ENCODE results near the gene C2orf49. TPM values are rescaled to one million over a fixed set of nuclear protein-coding genes. Genes with fewer than 3 reads are reported as not detected.

Gene C2orf49
- total RNA-seq, result 18.1 and 18.6 TPM in 2 replicates

DNA sequence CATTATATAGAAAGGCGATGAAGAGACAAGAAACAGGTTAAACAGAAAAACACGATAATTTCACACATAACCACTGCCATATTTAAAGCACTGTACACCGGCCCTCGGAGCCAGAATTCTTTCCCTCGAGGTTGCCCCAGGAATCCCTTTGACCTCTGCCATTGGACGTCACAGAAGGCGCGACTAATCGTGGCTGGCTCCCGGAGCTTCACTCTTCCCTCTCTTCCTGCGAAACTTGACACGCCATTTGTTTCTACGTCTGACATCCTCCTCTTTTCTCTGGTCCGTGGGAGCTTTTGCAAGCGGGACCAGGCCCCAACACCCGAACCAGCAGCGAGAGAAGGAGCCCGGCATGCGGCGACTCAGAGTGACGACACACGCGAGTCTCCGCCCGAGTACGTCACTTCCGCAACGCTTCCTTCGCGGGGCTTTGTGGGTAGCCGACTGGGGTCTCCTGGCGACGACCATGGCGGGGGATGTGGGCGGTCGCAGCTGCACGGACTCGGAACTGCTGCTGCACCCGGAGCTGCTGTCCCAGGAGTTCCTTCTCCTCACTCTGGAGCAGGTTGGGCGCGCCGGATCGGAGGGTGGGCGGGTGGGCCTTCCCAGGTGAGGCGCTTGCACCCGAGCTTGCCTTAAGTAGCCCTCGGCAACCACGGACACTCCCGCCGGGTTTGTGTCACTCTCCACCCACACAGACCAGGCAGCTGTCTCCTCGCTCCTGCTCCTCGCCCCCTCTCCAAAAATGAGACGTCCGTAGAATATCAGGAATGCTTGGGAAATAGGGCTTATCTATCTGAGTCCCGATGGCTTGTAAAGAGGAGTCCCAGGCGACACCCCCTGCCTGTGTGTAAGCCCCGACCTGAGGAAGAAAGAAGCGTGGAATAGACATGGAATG, at the start of gene C2orf49:
TSS of gene C2orf49 (plus strand) at position 419 of the 898 bp plus-strand sequence. CDS start at position 467, 48 bp downstream.
- intact Hi-C loops (cut with micrococcal nuclease), result loop anchor here (1.0 to 10.0 kb wide), 7 partner anchors 8 to 855 kb away; partner anchors contain the start of genes FHL2, MRPS9, TGFBRAP1 and UXS1

GRCh38 chr2:105287692-105288091, 49.6 kb upstream of the C2orf49 start:
- intact Hi-C loops (cut with micrococcal nuclease), result loop anchor here (5.0 kb wide), 1 partner anchor 235 kb away; no protein-coding TSS in a partner anchor

DNA sequence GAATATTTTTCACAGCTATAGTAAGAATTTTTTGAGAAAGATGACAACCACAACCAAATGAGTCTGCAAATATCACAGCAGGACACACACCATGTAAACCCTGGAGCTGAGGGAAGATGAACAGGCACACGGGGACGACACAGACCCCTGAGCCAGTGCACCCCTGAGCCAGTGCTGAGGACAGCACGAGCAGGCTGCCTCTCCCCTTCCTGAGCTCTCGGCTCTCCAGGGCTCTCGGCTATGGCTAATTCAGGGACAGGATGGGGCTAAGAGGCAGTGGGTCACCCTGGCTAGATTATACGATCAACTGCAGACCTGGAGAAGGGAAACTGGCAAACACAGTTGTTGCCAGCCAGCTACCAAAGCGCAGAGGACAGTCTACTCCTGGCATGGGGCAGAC, 49.2 kb upstream of the C2orf49 start:
- intact Hi-C loops (cut with micrococcal nuclease), result loop anchor here (5.0 kb wide), 1 partner anchor 234 kb away; no protein-coding TSS in a partner anchor

GRCh38 chr2:105290981-105291660, 46.2 kb upstream of the C2orf49 start:
- intact Hi-C loops (cut with micrococcal nuclease), result no loop called here

DNA sequence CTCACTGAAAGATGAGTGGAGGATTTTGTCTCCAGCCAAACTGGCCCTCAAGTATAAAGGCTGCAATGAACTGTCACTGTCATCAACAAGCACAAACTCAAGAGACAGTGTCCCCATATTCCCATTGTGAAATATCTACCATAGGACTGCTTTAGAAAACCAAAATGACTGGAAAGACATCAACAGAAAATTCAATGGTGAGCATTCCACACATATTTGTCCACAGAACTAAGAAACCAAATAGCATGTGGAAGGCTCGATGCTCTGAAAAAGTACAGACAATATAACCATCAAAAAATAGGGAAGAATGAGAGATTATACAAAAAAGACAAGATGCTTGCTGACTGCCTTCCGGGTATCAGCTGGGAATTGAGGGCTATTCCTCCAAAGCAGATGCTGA, 45.4 kb upstream of the C2orf49 start:
- intact Hi-C loops (cut with micrococcal nuclease), result no loop called here

DNA sequence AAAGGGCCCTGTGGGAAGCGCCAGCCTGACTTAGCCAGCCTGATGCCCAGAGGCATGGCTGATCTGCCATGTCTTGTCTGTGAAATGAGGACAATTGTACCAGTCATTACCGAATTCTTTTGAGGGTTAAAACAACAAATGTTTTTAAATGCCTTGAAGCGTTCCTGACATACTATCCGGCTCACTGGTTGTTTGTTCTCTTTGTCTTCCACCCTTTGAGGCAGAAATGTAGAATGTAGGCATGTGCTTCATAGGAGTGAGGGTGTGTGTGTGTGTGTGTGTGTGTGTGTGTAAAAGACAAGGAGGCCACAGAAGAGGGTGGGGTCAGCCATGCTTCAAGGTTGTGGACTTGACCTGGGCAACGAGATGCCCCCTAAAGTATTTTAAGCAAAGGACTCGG, 43.3 kb upstream of the C2orf49 start:
- intact Hi-C loops (cut with micrococcal nuclease), result no loop called here

DNA sequence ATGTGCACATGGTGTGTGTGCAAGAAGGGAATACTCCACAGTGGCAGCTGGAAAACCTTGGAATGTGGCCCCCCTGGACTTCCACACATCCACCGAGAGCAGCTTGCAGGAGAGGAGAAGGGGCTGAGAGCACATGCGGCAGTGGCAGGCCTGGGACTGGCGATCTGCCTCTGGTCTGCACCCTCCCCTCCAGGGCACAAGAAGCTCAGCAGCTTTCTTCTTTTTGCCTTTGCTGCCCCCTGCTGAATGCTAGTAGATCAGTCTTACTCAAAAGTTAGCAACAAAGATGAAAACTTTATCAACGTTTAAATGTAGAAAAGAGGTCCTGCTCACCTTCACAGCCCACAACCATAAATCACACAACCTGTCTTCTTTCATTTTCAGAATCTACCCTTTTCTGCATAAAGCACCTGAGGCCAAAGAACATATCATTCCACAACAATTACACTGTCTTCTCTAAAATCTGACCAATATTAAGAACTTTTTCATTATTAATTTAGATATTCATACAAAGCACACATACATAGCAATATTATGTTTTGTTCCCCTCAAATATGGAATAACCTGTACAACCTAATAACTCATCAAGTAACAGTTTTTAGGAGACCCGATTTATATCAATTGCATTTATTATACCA, 42.4 kb upstream of the C2orf49 start:
- intact Hi-C loops (cut with micrococcal nuclease), result no loop called here

GRCh38 chr2:105296017-105296611, 41.2 kb upstream of the C2orf49 start:
- intact Hi-C loops (cut with micrococcal nuclease), result no loop called here

DNA sequence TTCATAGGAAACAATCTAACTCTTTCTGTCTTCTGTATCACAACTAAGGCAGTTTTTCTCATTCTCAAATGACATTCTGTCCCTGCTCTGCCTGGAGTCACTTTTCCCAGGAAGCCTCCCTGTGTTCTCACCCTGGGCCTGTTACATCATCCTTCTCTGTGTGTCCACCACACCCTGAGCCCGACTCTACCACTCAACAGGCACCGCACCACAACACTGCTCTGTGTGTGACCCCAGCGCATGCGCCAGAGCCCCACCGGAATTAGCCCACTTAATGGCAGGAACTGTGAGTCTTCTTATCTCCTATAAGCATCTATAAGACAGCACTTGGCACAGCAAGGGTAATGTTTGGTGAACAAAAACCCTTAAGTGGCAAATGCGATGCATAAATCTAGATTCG, 40.1 kb upstream of the C2orf49 start:
- intact Hi-C loops (cut with micrococcal nuclease), result no loop called here

- intact Hi-C loops (cut with micrococcal nuclease), result no loop called here
Measured at GRCh38 chr2:105298017-105298416, 39.3 kb upstream of the C2orf49 start.

DNA sequence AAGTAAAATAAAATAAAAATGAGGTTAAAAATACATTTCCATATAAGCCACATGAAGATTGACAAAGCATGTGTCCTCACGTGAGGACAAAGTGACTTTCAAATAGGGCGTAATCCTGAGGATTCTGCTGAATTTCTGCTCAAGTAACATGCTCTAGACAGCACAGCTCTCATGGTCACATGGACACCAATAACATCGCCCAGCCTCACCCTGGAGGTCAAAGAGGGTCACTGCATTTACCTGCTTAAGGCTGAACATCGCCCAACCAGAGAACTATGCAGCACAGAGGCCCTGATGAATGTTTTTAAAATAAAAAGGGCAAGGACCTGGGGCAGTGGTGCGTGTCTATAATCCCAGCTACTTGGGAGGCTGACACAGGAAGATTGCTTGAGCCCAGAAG, 38.0 kb upstream of the C2orf49 start:
- intact Hi-C loops (cut with micrococcal nuclease), result no loop called here

GRCh38 chr2:105301646-105302045, 35.7 kb upstream of the C2orf49 start:
- intact Hi-C loops (cut with micrococcal nuclease), result no loop called here

GRCh38 chr2:105307146-105307545, 30.2 kb upstream of the C2orf49 start:
- intact Hi-C loops (cut with micrococcal nuclease), result no loop called here

- intact Hi-C loops (cut with micrococcal nuclease), result no loop called here
Measured at GRCh38 chr2:105307550-105307949, 29.8 kb upstream of the C2orf49 start.

- intact Hi-C loops (cut with micrococcal nuclease), result no loop called here
Measured at GRCh38 chr2:105307962-105308361, 29.4 kb upstream of the C2orf49 start.

DNA sequence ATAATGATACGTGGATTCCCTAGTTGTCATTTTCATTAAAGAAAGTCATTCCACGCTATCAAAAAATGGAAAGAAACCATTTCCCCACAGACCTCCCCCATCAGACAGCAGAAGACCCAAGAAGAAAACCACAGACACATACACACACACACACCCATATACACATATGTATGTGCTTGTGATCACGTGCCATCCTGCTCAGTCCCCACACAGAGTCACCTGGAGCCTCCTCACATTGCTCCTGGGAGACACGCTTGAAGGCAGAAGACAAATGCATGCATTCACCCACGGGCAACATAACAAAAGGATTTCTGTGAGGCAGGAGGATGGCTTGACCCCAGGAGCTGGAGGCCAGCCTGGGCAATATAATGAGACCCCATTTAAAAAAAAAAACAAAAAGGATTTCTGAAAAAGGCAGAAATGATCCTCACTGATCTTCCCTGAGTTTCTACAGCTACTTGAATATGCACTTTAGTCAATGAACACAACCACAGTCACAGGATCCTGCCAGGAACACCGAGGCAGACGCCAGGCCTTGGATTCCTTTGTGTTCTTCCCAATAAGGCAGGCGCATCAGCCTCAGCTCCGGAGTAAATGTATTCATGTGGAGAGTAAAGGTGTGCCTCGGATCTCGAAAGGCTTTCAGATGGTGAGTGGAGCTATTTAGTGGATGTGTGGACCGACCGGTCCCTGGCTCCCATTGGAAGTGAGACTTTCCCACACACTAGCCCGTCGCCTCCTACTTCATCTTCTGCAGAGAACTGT, 28.8 kb upstream of the C2orf49 start:
- intact Hi-C loops (cut with micrococcal nuclease), result no loop called here

DNA sequence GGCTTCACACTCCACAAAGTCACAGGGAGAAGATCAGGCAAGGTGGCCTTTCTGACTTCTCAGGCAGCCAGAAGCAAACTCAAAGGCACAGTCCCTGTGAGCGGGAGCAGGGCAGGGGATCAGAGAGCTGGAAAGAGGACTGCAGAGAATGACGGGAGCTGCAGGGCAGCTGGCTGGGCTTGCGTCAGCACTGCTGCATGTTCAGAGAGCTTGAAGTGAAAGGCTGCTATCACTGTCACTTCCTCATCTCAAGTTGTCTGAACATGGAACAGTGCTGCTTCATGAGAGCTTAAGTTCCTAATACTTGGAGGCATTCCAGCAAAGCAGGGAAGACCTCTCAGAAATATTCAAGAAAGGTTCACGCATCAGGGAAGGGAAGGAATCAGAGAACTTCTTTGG, 28.2 kb upstream of the C2orf49 start:
- intact Hi-C loops (cut with micrococcal nuclease), result no loop called here

- intact Hi-C loops (cut with micrococcal nuclease), result no loop called here
Measured at GRCh38 chr2:105313877-105314276, 23.5 kb upstream of the C2orf49 start.

DNA sequence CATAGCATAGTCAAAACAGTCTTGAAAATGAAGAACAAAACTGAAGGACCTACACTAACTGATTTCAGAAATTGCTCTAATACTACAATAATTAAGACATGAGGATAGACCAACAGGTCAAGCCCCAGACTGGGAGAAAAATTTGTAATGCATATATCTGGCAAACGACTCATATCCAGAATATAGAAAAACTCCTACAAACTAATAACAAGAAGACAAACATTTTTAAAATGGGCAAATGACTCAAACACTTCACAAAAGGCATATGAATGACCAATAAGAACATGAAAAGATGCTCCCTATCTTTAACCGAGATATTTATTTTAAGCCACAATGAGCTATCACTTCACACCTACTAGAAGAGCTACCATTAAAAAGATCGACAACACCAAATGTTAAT, 22.0 kb upstream of the C2orf49 start:
- intact Hi-C loops (cut with micrococcal nuclease), result no loop called here

GRCh38 chr2:105317937-105318336, 19.4 kb upstream of the C2orf49 start:
- intact Hi-C loops (cut with micrococcal nuclease), result no loop called here
